Diencephalon (tissue), 1 donor: Measurements from ENCODE around the gene RIPOR1. TPM values are rescaled to one million over a fixed set of nuclear protein-coding genes. Genes with fewer than 3 reads are reported as not detected.

Experiments
- small RNA-seq: library from RNA; depleted of rRNA; stranded (forward); fragments of <200 nt; gene quantifications from one replicate; pipeline ENCODE3, GENCODE V24; 2014
- total RNA-seq: library from RNA; depleted of rRNA; stranded (reverse); fragments of >200 nt; gene quantifications from one replicate; pipeline ENCODE4 v1.2.3, GENCODE V29; 2014

The RIPOR1 gene
- total RNA-seq: 30.7 TPM

GRCh38 chr16:67528222-67528869 is at the start of gene RIPOR1:
Gene RIPOR1, plus strand, starts transcription at chr16:67528829. Its CDS starts 9,618 bp downstream, at chr16:67538447.

DNA sequence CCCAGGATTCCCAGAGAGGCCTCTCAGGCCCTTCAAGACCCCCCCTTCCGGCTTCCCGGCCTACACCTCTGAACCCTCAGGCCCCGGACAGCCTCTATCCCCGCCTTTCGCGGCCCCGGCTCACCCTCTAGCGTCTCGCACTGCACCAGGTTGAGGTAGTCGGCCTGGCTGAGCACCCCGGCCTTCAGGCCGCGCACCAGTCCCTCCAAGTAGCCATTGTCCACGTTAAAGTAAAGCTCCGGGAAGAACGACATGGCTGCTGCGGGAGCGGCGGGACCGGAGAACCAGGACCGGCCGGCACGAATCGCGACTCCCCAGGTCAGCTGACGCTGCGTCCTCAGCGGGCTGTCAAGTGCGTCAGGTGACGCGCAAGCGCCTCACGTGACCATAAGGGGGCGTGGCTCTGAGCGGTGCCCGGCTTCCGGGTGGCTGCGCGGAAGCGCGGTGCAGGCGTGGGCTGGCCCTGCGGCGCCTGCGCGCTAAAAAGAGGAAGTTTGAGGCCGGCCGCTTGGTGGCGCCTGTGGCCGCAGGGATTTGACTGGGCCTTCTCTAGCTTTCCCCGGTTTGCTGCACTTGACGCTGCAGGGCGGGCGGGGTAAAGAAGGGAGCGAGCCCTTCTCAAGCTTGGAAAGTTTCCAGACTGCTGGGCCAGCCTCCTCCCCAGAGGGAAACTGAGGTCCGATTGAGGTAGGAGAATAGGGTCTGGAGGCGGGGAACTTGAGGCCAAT is 47.6 kb upstream of the RIPOR1 start, which contains the start of gene ATP6V0D1:
TSS of gene ATP6V0D1 (minus strand) at position 325 of the 728 bp plus-strand sequence. CDS start at position 254, 71 bp downstream.

DNA sequence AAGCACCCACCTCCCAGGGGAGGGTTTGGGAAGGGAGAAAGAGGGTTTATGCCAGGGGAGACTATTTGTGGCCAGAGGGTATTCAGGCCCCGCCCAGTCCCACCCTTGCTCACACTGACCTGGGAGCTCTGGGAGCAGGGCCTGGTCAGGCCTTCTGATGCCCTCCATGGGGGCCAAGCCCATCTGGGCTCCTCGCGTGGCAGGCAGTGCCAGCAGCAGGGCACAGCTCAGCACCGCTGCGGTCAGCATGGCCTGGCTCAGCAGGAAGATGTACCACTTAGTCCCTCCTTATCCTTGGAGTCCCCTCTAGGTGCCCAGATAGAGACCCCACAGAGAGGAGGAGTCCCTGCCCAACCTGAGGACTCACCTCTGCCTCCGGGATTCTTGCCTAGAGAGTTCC is 45.5 kb upstream of the RIPOR1 start, which contains the start of gene AGRP:
TSS of gene AGRP (minus strand) at position 398 of the 400 bp plus-strand sequence. CDS start at position 249, 149 bp downstream.

GRCh38 chr16:67562526-67562917 is 33.9 kb downstream of the RIPOR1 start, which contains the start of gene CTCF:
Gene CTCF, plus strand, starts transcription at chr16:67562526. Its CDS starts 48,307 bp downstream, at chr16:67610833.

Small RNA genes within 50 kb of the gene (small RNA-seq; reads per million reads assigned to genes)
- not detected for gene AC027682.3

Other genes starting within 250 kb of the RIPOR1 start
- 3.7 TPM for gene PLEKHG4, start 249.3 kb upstream of the RIPOR1 start, total RNA-seq
- 2.1 TPM for gene KCTD19, start 202.1 kb upstream of the RIPOR1 start, total RNA-seq
- gene LRRC36, start 202.0 kb upstream of the RIPOR1 start, total RNA-seq: 9.5 TPM
- gene TPPP3, start 135.3 kb upstream of the RIPOR1 start, total RNA-seq: 36.2 TPM
- 4.6 TPM for gene ZDHHC1, start 112.4 kb upstream of the RIPOR1 start, total RNA-seq
- gene HSD11B2, start 97.7 kb upstream of the RIPOR1 start, total RNA-seq: 6.5 TPM
- 130 TPM for gene ATP6V0D1, start 47.7 kb upstream of the RIPOR1 start, total RNA-seq
- gene AGRP, start 45.3 kb upstream of the RIPOR1 start, total RNA-seq: not detected
- gene CTCF, start 33.7 kb downstream of the RIPOR1 start, total RNA-seq: 53.7 TPM
- gene CARMIL2, start 116.3 kb downstream of the RIPOR1 start, total RNA-seq: 4.4 TPM
- 22.4 TPM for gene ACD, start 131.4 kb downstream of the RIPOR1 start, total RNA-seq
- 13.4 TPM for gene PARD6A, start 132.1 kb downstream of the RIPOR1 start, total RNA-seq
- gene ENKD1, start 137.9 kb downstream of the RIPOR1 start, total RNA-seq: 11.3 TPM
- 2.5 TPM for gene C16orf86, start 138.0 kb downstream of the RIPOR1 start, total RNA-seq
- 57.2 TPM for gene GFOD2, start 190.5 kb downstream of the RIPOR1 start, total RNA-seq